OCI-LY7 (cell line): ENCODE results near the gene TMPRSS4. TPM values are rescaled to one million over a fixed set of nuclear protein-coding genes. Genes with fewer than 3 reads are reported as not detected.

Source experiments
- BruUV-seq: library from RNA; stranded (reverse); fragments of 400-500 nt; replicated peaks from 2 replicates; lab custom pipeline; 2021; lab: Mats Ljungman, UMichigan
- CTCF ChIA-PET: fragments of 300-600 bp; sonication (Branson Sonifier 250); formaldehyde crosslinking; loops from one replicate; lab custom pipeline; 2022; ENCODE audit warnings: antibody characterized with exemption; ENCODE audit not compliant: unreplicated experiment; lab: Charles Lee
- POLR2A ChIA-PET: fragments of 300-600 bp; sonication (Branson Sonifier 250); formaldehyde crosslinking; loops from one replicate; lab custom pipeline; 2022; ENCODE audit warnings: antibody characterized with exemption; lab: Charles Lee
- DNase-seq: peaks from one replicate; pipeline ENCODE4 v3.0.0-alpha.2; 2015; ENCODE audit warnings: low spot score
- H2AFZ ChIP-seq: fragments of 200-600 bp; sonication (generic), shearing (Covaris generic); 2 replicates; pipeline ENCODE4 v1.6.1; 2014; ENCODE audit warnings: mild to moderate bottlenecking, antibody characterized with exemption, low read length, moderate library complexity
- H3K27ac ChIP-seq: fragments of 200-600 bp; sonication (generic); 2 replicates; pipeline ENCODE4 v1.5.1; 2014; ENCODE audit warnings: mixed run types, low read depth, mild to moderate bottlenecking, moderate library complexity, low read length, inconsistent platforms; ENCODE audit not compliant: poor library complexity, severe bottlenecking
- H3K36me3 ChIP-seq: fragments of 200-600 bp; sonication (generic); 2 replicates; pipeline ENCODE4 v1.6.1; 2014; ENCODE audit warnings: mild to moderate bottlenecking, antibody characterized with exemption, low read length, moderate library complexity, mixed read lengths; ENCODE audit not compliant: insufficient read depth
- H3K4me1 ChIP-seq: fragments of 200-600 bp; sonication (generic); 2 replicates; pipeline ENCODE4 v1.5.1; 2014; ENCODE audit warnings: mild to moderate bottlenecking, low read length; ENCODE audit not compliant: insufficient read depth, poor library complexity, severe bottlenecking
- H3K4me2 ChIP-seq: fragments of 200-600 bp; sonication (generic); 2 replicates; pipeline ENCODE4 v1.6.1; 2014; ENCODE audit warnings: mild to moderate bottlenecking, low read length
- H3K4me3 ChIP-seq: fragments of 200-600 bp; sonication (generic); 2 replicates; pipeline ENCODE4 v1.5.1; 2014; ENCODE audit warnings: mild to moderate bottlenecking, low read depth, low read length; ENCODE audit not compliant: poor library complexity, severe bottlenecking
- H3K79me2 ChIP-seq: fragments of 200-600 bp; sonication (generic); 2 replicates; pipeline ENCODE4 v1.6.1; 2016; ENCODE audit warnings: low read depth, mild to moderate bottlenecking, low read length, moderate library complexity, mixed read lengths; ENCODE audit not compliant: insufficient read depth
- H3K9me2 ChIP-seq: fragments of 200-600 bp; sonication (generic); 2 replicates; pipeline ENCODE4 v1.6.1; 2016; ENCODE audit warnings: mild to moderate bottlenecking, low read length, mixed read lengths; ENCODE audit not compliant: insufficient read depth
- H3K9me3 ChIP-seq: fragments of 200-600 bp; sonication (generic); 2 replicates; pipeline ENCODE4 v1.6.1; 2014; ENCODE audit warnings: mild to moderate bottlenecking, mixed run types, low read length, mixed read lengths
- H4K20me1 ChIP-seq: fragments of 200-600 bp; sonication (generic); 2 replicates; pipeline ENCODE4 v1.6.1; 2014; ENCODE audit warnings: mild to moderate bottlenecking, antibody characterized with exemption, low read length, moderate library complexity, mixed read lengths; ENCODE audit not compliant: insufficient read depth
- EZH2phosphoT487 ChIP-seq: fragments of 200-600 bp; sonication (generic); IDR thresholded peaks from 2 replicates; pipeline ENCODE4 v1.6.1; 2018; ENCODE audit warnings: low read depth, borderline replicate concordance, mild to moderate bottlenecking, mixed run types, antibody characterized with exemption, low read length, moderate library complexity, mixed read lengths
- intact Hi-C: fragments of 100-400 bp; cut with micrococcal nuclease; formaldehyde crosslinking; loops from one replicate; pipeline ENCODE4 v1.10.0; 2022; ENCODE audit not compliant: unreplicated experiment
- total RNA-seq, 2 experiments: library from RNA; depleted of rRNA in 1 of 2; stranded (reverse); fragments of >200 nt in 1 of 2; shearing (Covaris generic) in 1 of 2; gene quantifications; 2 replicates each; pipeline ENCODE4 v1.2.3, GENCODE V29; 2014 to 2022
- TF ChIP-seq, protein P1 (sequence below): fragments of 200-600 bp; sonication (generic); conservative IDR thresholded peaks from 2 replicates; pipeline ENCODE4 v1.5.1; 2014; ENCODE audit warnings: mild to moderate bottlenecking, antibody characterized with exemption, low read length, moderate library complexity, mixed read lengths

The TMPRSS4 gene
- total RNA-seq, 2 experiments from 2014 or later: 0.03 TPM; not detected in 1

- TF ChIP-seq, protein P1, sequence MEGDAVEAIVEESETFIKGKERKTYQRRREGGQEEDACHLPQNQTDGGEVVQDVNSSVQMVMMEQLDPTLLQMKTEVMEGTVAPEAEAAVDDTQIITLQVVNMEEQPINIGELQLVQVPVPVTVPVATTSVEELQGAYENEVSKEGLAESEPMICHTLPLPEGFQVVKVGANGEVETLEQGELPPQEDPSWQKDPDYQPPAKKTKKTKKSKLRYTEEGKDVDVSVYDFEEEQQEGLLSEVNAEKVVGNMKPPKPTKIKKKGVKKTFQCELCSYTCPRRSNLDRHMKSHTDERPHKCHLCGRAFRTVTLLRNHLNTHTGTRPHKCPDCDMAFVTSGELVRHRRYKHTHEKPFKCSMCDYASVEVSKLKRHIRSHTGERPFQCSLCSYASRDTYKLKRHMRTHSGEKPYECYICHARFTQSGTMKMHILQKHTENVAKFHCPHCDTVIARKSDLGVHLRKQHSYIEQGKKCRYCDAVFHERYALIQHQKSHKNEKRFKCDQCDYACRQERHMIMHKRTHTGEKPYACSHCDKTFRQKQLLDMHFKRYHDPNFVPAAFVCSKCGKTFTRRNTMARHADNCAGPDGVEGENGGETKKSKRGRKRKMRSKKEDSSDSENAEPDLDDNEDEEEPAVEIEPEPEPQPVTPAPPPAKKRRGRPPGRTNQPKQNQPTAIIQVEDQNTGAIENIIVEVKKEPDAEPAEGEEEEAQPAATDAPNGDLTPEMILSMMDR: no peak
- no peak for TF ChIP-seq EZH2phosphoT487
- Histone ChIP-seq H2AFZ (no peak overlapping the region), H4K20me1 (no peaks in the 10 kb centered on the region), H3K27ac (no peak overlapping the region), H3K36me3 (no peaks in the 10 kb centered on the region), H3K9me2 (no peaks in the 10 kb centered on the region), H3K79me2 (no peaks in the 10 kb centered on the region), H3K4me3 (no peak overlapping the region), H3K9me3 (no peaks in the 10 kb centered on the region), H3K4me2 (no peak overlapping the region), H3K4me1 (no peaks in the 10 kb centered on the region)
- DNase-seq: no peak
- ChIA-PET CTCF (interaction anchor here (0.6 kb wide), 1 partner anchor 31 kb away, joined by 3 read pairs; no protein-coding TSS in a partner anchor), POLR2A (no interaction called here)
- no TSS peak for BruUV-seq
- intact Hi-C loops: no loop called here
Measured at GRCh38 chr11:118157186-118157895, 80.5 kb downstream of the TMPRSS4 start.

DNA sequence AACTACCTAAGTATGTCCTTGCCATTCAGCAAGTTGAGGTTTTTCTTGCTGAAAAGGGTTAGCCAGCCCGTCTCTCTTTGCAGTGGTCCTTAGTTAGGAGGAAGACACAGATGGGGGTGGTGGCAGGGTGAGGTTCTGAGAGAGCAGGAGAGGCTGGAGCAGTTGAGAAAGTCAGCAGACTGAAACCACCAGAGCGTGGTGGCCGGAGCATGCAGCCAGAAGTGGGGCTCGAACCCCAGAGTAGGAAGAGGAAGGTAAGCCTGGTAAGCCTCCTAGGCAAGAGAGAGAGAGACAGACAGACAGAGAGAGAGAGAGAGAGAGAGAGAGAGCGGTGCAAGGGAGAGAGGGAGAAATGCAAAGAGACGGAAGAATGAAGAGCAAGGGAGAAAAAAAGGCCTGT is 84.9 kb downstream of the TMPRSS4 start:
- intact Hi-C loops: no loop called here
- Histone ChIP-seq H2AFZ (no peak overlapping the region), H3K4me2 (no peak overlapping the region), H3K79me2 (no peaks in the 10 kb centered on the region), H4K20me1 (no peaks in the 10 kb centered on the region), H3K36me3 (no peaks in the 10 kb centered on the region), H3K27ac (no peak overlapping the region), H3K4me3 (no peak overlapping the region), H3K9me2 (no peaks in the 10 kb centered on the region), H3K9me3 (no peaks in the 10 kb centered on the region), H3K4me1 (no peaks in the 10 kb centered on the region)
- no peak for DNase-seq
- BruUV-seq: no TSS peak
- no peak for TF ChIP-seq EZH2phosphoT487
- TF ChIP-seq, protein P1: no peak
- ChIA-PET CTCF (no interaction called here), POLR2A (no interaction called here)

DNA sequence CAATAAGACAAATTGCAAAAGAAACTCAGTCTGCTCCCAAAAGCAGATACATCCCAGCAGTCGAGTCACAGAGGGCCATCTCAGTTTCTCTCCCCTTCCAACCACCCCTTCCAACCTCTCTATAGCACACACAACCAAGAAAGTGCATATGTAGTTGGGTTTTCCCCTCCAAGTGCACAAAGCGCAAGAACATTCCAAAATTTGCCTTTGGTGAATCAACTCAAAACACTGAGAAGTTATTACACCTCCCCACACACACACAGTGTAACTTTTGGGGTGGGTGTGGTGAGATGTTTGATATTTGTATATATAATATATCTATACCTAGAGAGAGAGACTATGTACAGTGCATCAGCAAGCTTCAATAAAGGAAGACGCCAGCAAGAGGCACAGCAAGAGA is 86.0 kb downstream of the TMPRSS4 start:
- no peak for TF ChIP-seq EZH2phosphoT487
- TF ChIP-seq, protein P1: no peak
- H3K4me3 ChIP-seq: no peak overlapping the region
- H3K4me1 ChIP-seq: no peaks in the 10 kb centered on the region
- H3K79me2 ChIP-seq: no peaks in the 10 kb centered on the region
- H4K20me1 ChIP-seq: no peaks in the 10 kb centered on the region
- H3K4me2 ChIP-seq: no peak overlapping the region
- H3K9me2 ChIP-seq: no peaks in the 10 kb centered on the region
- no peak overlapping the region for H2AFZ ChIP-seq
- H3K36me3 ChIP-seq: no peaks in the 10 kb centered on the region
- ChIA-PET POLR2A (no interaction called here), CTCF (interaction anchor here (0.6 to 0.7 kb wide), 2 partner anchors 21 to 1083 kb away, joined by 3 to 10 read pairs; no protein-coding TSS in a partner anchor)
- no peak overlapping the region for H3K27ac ChIP-seq
- H3K9me3 ChIP-seq: no peaks in the 10 kb centered on the region
- intact Hi-C loops: no loop called here
- BruUV-seq: no TSS peak
- no peak for DNase-seq
